HEK293T (cell line): Measurements from ENCODE around the gene ZBTB42.

ENCODE experiments used
- ARNT ChIP-seq: fragments of 450-650 bp; IDR thresholded peaks from 2 replicates; pipeline ENCODE4 v1.6.1; 2017; ENCODE audit warnings: mild to moderate bottlenecking
- BHLHE40 ChIP-seq: fragments of 450-650 bp; IDR thresholded peaks from 2 replicates; pipeline ENCODE4 v1.6.1; 2016; ENCODE audit warnings: mild to moderate bottlenecking, moderate library complexity, borderline replicate concordance
- CTBP1 ChIP-seq: fragments of 450-650 bp; IDR thresholded peaks from 2 replicates; pipeline ENCODE4 v1.6.1; 2016; ENCODE audit warnings: borderline replicate concordance
- ELF4 ChIP-seq: fragments of 450-650 bp; IDR thresholded peaks from 2 replicates; pipeline ENCODE4 v1.6.1; 2017; ENCODE audit warnings: antibody characterized with exemption
- FOXA1 ChIP-seq: fragments of 450-650 bp; IDR thresholded peaks from 2 replicates; pipeline ENCODE4 v1.6.1; 2016; ENCODE audit warnings: mild to moderate bottlenecking
- NFRKB ChIP-seq: fragments of 450-650 bp; IDR thresholded peaks from 2 replicates; pipeline ENCODE4 v1.6.1; 2016; ENCODE audit warnings: mild to moderate bottlenecking, moderate library complexity
- SP1 ChIP-seq: fragments of 450-650 bp; IDR thresholded peaks from 2 replicates; pipeline ENCODE4 v1.6.1; 2017
- SUZ12 ChIP-seq: fragments of 450-650 bp; IDR thresholded peaks from 2 replicates; pipeline ENCODE4 v1.6.1; 2016; ENCODE audit warnings: mild to moderate bottlenecking
- TARDBP ChIP-seq: fragments of 450-650 bp; IDR thresholded peaks from 2 replicates; pipeline ENCODE4 v1.6.1; 2016
- ZNF384 ChIP-seq: fragments of 450-650 bp; IDR thresholded peaks from 2 replicates; pipeline ENCODE4 v1.6.1; 2016
- TF ChIP-seq, protein P1 (sequence below): fragments of 450-650 bp; IDR thresholded peaks from 2 replicates; pipeline ENCODE4 v1.6.1; 2016

DNA sequence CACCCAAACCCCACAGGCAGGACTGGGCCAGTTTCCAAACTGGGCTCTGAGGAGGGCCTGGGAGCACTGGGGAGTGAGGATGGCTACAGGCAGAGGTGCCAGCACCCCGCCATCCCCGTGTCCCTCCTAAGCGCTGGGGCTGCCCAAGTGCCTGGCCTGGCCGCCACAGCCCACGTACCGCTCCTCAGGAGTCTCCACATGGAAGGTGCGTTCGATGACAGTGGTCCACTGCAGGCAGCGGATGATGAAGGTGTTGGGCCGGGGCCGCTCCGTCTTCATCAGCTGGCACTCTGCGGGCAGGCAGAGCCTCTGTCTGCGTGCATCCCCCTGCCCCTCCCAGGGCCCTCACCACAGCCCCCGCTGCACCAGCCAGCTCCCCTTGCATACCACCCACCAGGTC, 24.4 kb upstream of the ZBTB42 start:
- TF ChIP-seq TARDBP = no peak
- no peak for TF ChIP-seq FOXA1
- TF ChIP-seq SP1 = no peak
- TF ChIP-seq ZNF384 = no peak
- no peak for TF ChIP-seq CTBP1
- no peak for TF ChIP-seq BHLHE40
- TF ChIP-seq ELF4 = no peak
- TF ChIP-seq SUZ12 = no peak
- TF ChIP-seq NFRKB = no peak
- TF ChIP-seq ARNT = no peak
- TF ChIP-seq, protein P1, sequence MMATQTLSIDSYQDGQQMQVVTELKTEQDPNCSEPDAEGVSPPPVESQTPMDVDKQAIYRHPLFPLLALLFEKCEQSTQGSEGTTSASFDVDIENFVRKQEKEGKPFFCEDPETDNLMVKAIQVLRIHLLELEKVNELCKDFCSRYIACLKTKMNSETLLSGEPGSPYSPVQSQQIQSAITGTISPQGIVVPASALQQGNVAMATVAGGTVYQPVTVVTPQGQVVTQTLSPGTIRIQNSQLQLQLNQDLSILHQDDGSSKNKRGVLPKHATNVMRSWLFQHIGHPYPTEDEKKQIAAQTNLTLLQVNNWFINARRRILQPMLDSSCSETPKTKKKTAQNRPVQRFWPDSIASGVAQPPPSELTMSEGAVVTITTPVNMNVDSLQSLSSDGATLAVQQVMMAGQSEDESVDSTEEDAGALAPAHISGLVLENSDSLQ = no peak
